Activated T-cell treated with anti-CD3 and anti-CD28 coated beads, Interleukin-2, amount 50 U/mL, for 72 hours (primary cell): ENCODE results near the gene ZNF784. TPM values are rescaled to one million over a fixed set of nuclear protein-coding genes. Genes with fewer than 3 reads are reported as not detected.

ENCODE experiments used
- ATAC-seq, 2 donors: fragments of 150-1000 bp; cut with Tn5 transposase; replicated peaks in 1 of 2; 2 replicates each; pipeline ENCODE4 v1.10.0; 2021; ENCODE audit warnings: moderate library complexity in 2 of 2, mild to moderate bottlenecking in 1 of 2
- DNase-seq, 2 donors: peaks; one replicate each; pipeline ENCODE4 v3.0.0; 2021 to 2022; ENCODE audit warnings: mixed read lengths in 1 of 2
- H3K27ac Mint-ChIP-seq: one replicate; pipeline ENCODE4 v1.8.0; 2022; ENCODE audit warnings: mild to moderate bottlenecking, moderate library complexity, mixed read lengths
- H3K27me3 Mint-ChIP-seq: one replicate; pipeline ENCODE4 v1.8.0; 2022; ENCODE audit warnings: low read depth, mixed read lengths
- H3K36me3 Mint-ChIP-seq, 2 donors: one replicate each; pipeline ENCODE4 v1.8.0; 2022; ENCODE audit warnings: mixed read lengths in 2 of 2, mild to moderate bottlenecking in 1 of 2; ENCODE audit not compliant: insufficient read depth in 2 of 2
- H3K4me1 Mint-ChIP-seq: one replicate; pipeline ENCODE4 v1.8.0; 2022; ENCODE audit warnings: low read depth, mixed read lengths
- H3K4me3 Mint-ChIP-seq, 2 donors: one replicate each; pipeline ENCODE4 v1.8.0; 2022; ENCODE audit warnings: mild to moderate bottlenecking in 2 of 2, mixed read lengths in 2 of 2, moderate library complexity in 2 of 2
- H3K9me3 Mint-ChIP-seq, 2 donors: one replicate each; pipeline ENCODE4 v1.8.0; 2022; ENCODE audit warnings: mixed read lengths in 2 of 2
- total RNA-seq, 2 donors: library from RNA; stranded (reverse); gene quantifications; one replicate each; pipeline ENCODE4 v1.2.3, GENCODE V29; 2022

ZNF784 gene
- total RNA-seq, 2 donors from 2014 or later: 4.3 to 6.9 TPM

- peaks cover 0 to 16% of the 10 kb centered on the region in 2 donors for H3K36me3 Mint-ChIP-seq
- H3K4me1 Mint-ChIP-seq: peaks cover 22% of the 10 kb centered on the region
- no peak overlapping the region for H3K4me3 Mint-ChIP-seq
- DNase-seq (no peak), ATAC-seq (no peak)
- no peak overlapping the region for H3K27ac Mint-ChIP-seq
- H3K27me3 Mint-ChIP-seq: no peaks in the 10 kb centered on the region
- H3K9me3 Mint-ChIP-seq: no peaks in the 10 kb centered on the region
These were observed 5.9 kb downstream of the ZNF784 start for GRCh38 chr19:55618426-55618825.

- peaks cover 2 to 19% of the 10 kb centered on the region in 2 donors for H3K36me3 Mint-ChIP-seq
- no peaks in the 10 kb centered on the region for H3K9me3 Mint-ChIP-seq
- H3K27me3 Mint-ChIP-seq: no peaks in the 10 kb centered on the region
- no peak overlapping the region for H3K4me3 Mint-ChIP-seq
- no peak for DNase-seq
- H3K4me1 Mint-ChIP-seq: peaks cover 18% of the 10 kb centered on the region
- ATAC-seq: no peak
- no peak overlapping the region for H3K27ac Mint-ChIP-seq
These were observed 6.9 kb downstream of the ZNF784 start for GRCh38 chr19:55617426-55617825.

- H3K9me3 Mint-ChIP-seq: no peaks in the 10 kb centered on the region
- peaks cover 2 to 19% of the 10 kb centered on the region in 2 donors for H3K36me3 Mint-ChIP-seq
- H3K4me3 Mint-ChIP-seq: no peak overlapping the region
- no peaks in the 10 kb centered on the region for H3K27me3 Mint-ChIP-seq
- H3K27ac Mint-ChIP-seq: no peak overlapping the region
- peaks cover 24% of the 10 kb centered on the region for H3K4me1 Mint-ChIP-seq
- no peak for ATAC-seq
- no peak for DNase-seq
These were observed 7.9 kb downstream of the ZNF784 start for GRCh38 chr19:55616395-55616875.

- DNase-seq (no peak), ATAC-seq (no peak)
- H3K36me3 Mint-ChIP-seq: peaks cover 2 to 19% of the 10 kb centered on the region in 2 donors
- peaks cover 25% of the 10 kb centered on the region for H3K4me1 Mint-ChIP-seq
- H3K27ac Mint-ChIP-seq: no peak overlapping the region
- H3K4me3 Mint-ChIP-seq: no peak overlapping the region
- no peaks in the 10 kb centered on the region for H3K9me3 Mint-ChIP-seq
- H3K27me3 Mint-ChIP-seq: no peaks in the 10 kb centered on the region
These were observed 8.6 kb downstream of the ZNF784 start for GRCh38 chr19:55615543-55616394.

GRCh38 chr19:55614711-55615542 lies 9.4 kb downstream of the ZNF784 start:
- ATAC-seq (no peak), DNase-seq (no peak)
- Mint-ChIP-seq H3K27ac (no peak overlapping the region), H3K36me3 (peaks cover 5 to 15% of the 10 kb centered on the region in 2 donors), H3K4me1 (peaks cover 16% of the 10 kb centered on the region), H3K27me3 (no peaks in the 10 kb centered on the region), H3K9me3 (no peaks in the 10 kb centered on the region), H3K4me3 (no peak overlapping the region)

- Mint-ChIP-seq H3K36me3 (peaks cover 8 to 9% of the 10 kb centered on the region in 2 donors), H3K4me3 (no peak overlapping the region), H3K4me1 (peaks cover 10% of the 10 kb centered on the region), H3K27ac (no peak overlapping the region), H3K27me3 (no peaks in the 10 kb centered on the region), H3K9me3 (no peaks in the 10 kb centered on the region)
- DNase-seq: no peak
- no peak for ATAC-seq
These were observed 10.2 kb downstream of the ZNF784 start for GRCh38 chr19:55613930-55614710.

GRCh38 chr19:55613396-55613795 lies 11.0 kb downstream of the ZNF784 start:
- no peak overlapping the region for H3K4me3 Mint-ChIP-seq
- no peak for DNase-seq
- H3K36me3 Mint-ChIP-seq: peaks cover 8 to 9% of the 10 kb centered on the region in 2 donors
- no peak overlapping the region for H3K27ac Mint-ChIP-seq
- peaks cover 10% of the 10 kb centered on the region for H3K4me1 Mint-ChIP-seq
- no peaks in the 10 kb centered on the region for H3K27me3 Mint-ChIP-seq
- no peak for ATAC-seq
- no peaks in the 10 kb centered on the region for H3K9me3 Mint-ChIP-seq

GRCh38 chr19:55611983-55612645 lies 12.3 kb downstream of the ZNF784 start:
- H3K27ac Mint-ChIP-seq: peak overlapping the region; percentile 89

GRCh38 chr19:55611300-55611982 lies 12.9 kb downstream of the ZNF784 start:
- DNase-seq (no peak), ATAC-seq (no peak)
- peak overlapping the region; percentile 9 for H3K27ac Mint-ChIP-seq
- peaks cover 10 to 12% of the 10 kb centered on the region in 2 donors for H3K36me3 Mint-ChIP-seq
- no peak overlapping the region for H3K4me3 Mint-ChIP-seq
- no peaks in the 10 kb centered on the region for H3K9me3 Mint-ChIP-seq
- peaks cover 28% of the 10 kb centered on the region for H3K4me1 Mint-ChIP-seq
- no peaks in the 10 kb centered on the region for H3K27me3 Mint-ChIP-seq

More at GRCh38 chr19:55611983-55612645, 12.3 kb downstream of the ZNF784 start:
- ATAC-seq (no peak), DNase-seq (no peak)
- Mint-ChIP-seq H3K27me3 (no peaks in the 10 kb centered on the region), H3K4me3 (no peak overlapping the region), H3K4me1 (peaks cover 21% of the 10 kb centered on the region), H3K36me3 (peaks cover 6 to 12% of the 10 kb centered on the region in 2 donors), H3K9me3 (no peaks in the 10 kb centered on the region)

- Mint-ChIP-seq H3K27me3 (no peaks in the 10 kb centered on the region), H3K36me3 (peaks cover 15 to 16% of the 10 kb centered on the region in 2 donors), H3K9me3 (no peaks in the 10 kb centered on the region), H3K4me3 (no peak overlapping the region), H3K27ac (no peak overlapping the region), H3K4me1 (peaks cover 42% of the 10 kb centered on the region)
- DNase-seq: no peak
- ATAC-seq: no peak
These were observed 15.0 kb downstream of the ZNF784 start for GRCh38 chr19:55609326-55609725.

- H3K4me1 Mint-ChIP-seq: peaks cover 50% of the 10 kb centered on the region
- no peak for DNase-seq
- no peaks in the 10 kb centered on the region for H3K9me3 Mint-ChIP-seq
- no peaks in the 10 kb centered on the region for H3K27me3 Mint-ChIP-seq
- no peak for ATAC-seq
- peak overlapping the region; percentile 96 for H3K4me3 Mint-ChIP-seq
- peak overlapping the region; percentile 92 for H3K27ac Mint-ChIP-seq
- peaks cover 14 to 16% of the 10 kb centered on the region in 2 donors for H3K36me3 Mint-ChIP-seq
These were observed 17.5 kb downstream of the ZNF784 start for GRCh38 chr19:55606817-55607216.

GRCh38 chr19:55606471-55606787 lies 17.9 kb downstream of the ZNF784 start:
- Mint-ChIP-seq H3K4me1 (peaks cover 50% of the 10 kb centered on the region), H3K36me3 (peaks cover 14 to 16% of the 10 kb centered on the region in 2 donors)
- no peak for ATAC-seq

More at GRCh38 chr19:55606471-55606787, 17.9 kb downstream of the ZNF784 start:
- Mint-ChIP-seq H3K27me3 (no peaks in the 10 kb centered on the region), H3K9me3 (no peaks in the 10 kb centered on the region), H3K27ac (peak overlapping the region; percentile 92), H3K4me3 (peak overlapping the region; percentile 96)
- no peak for DNase-seq
